Esophagus muscularis mucosa (tissue), 3 donors: ENCODE results near the gene GABRD.

ENCODE experiments used
- POLR2A ChIP-seq: fragments of 450-650 bp; IDR thresholded peaks from one replicate; pipeline ENCODE4 v1.6.1; 2017; ENCODE audit warnings: antibody characterized with exemption, moderate library complexity, mild to moderate bottlenecking, low read depth
- TF ChIP-seq, protein P1 (sequence below), 3 experiments: fragments of 200-600 bp in 2 of 3; fragments of 450-650 bp in 1 of 3; sonication (generic) in 2 of 3; IDR thresholded peaks; one replicate each; pipeline ENCODE4 v1.5.1; 2017 to 2019; ENCODE audit warnings: antibody characterized with exemption in 3 of 3, mild to moderate bottlenecking in 2 of 3, moderate library complexity in 1 of 3

DNA sequence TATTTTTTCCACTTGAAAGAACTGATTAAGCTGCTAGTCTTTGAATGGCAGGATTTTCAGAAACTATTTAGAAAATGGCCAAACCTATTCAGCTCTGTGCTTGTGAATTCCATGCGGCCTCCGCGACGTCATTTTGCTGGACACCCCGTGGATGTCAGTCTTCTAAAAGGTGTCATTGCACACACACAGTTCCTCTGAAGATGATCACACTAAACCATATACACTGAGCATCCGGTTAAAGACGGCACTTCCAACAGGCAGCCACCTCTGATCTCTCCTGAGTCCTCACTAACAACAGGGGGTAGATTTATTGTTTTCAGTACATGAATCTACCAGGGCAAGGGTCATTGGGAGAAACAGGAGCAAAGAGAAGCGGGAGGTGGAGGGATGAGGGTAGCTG, 24.6 kb upstream of the GABRD start:
- TF ChIP-seq, protein P1, sequence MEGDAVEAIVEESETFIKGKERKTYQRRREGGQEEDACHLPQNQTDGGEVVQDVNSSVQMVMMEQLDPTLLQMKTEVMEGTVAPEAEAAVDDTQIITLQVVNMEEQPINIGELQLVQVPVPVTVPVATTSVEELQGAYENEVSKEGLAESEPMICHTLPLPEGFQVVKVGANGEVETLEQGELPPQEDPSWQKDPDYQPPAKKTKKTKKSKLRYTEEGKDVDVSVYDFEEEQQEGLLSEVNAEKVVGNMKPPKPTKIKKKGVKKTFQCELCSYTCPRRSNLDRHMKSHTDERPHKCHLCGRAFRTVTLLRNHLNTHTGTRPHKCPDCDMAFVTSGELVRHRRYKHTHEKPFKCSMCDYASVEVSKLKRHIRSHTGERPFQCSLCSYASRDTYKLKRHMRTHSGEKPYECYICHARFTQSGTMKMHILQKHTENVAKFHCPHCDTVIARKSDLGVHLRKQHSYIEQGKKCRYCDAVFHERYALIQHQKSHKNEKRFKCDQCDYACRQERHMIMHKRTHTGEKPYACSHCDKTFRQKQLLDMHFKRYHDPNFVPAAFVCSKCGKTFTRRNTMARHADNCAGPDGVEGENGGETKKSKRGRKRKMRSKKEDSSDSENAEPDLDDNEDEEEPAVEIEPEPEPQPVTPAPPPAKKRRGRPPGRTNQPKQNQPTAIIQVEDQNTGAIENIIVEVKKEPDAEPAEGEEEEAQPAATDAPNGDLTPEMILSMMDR (IDR thresholded peaks at IDR 0.05): no peak
- TF ChIP-seq POLR2A: no peak
